GM19455 (cell line): ENCODE measurements around the gene KIF16B.
"Not testable (repeated sequence)": the region's sequence is repeated elsewhere in the genome, so short reads cannot be mapped to it uniquely, and the experiment has no call there.

Experiments used
- ATAC-seq: cut with Tn5 transposase; IDR thresholded peaks from one replicate; pipeline ENCODE4 v1.9.1; 2021; ENCODE audit not compliant: unreplicated experiment

KIF16B gene

GRCh38 chr20:16226961-16227360 is 346.3 kb downstream of the KIF16B start:
- not testable (repeated sequence) for ATAC-seq

DNA sequence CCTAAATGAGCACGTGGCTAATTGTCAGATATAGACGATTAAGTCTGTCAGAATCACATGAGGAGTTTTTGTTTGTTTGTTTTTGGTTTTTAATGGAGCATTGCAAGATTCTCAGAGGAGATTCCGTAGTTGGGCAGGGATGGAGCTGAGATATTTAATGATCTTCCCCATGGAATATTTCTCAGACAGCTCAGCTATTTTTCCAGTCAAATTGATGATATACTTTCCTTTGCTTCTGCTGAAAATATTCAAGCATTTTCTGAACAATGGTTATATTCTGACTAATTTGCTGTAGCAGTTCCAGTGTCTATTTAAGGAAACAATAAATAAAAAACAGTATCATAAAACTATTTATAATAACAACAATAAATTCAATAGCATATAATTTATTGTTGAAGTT is 348.4 kb downstream of the KIF16B start:
- ATAC-seq, result no peak

- no peak for ATAC-seq
Observed at GRCh38 chr20:16222859-16223411, 350.3 kb downstream of the KIF16B start.
